ENCODE results near the gene PRDX5. TPM values are rescaled to one million over a fixed set of nuclear protein-coding genes. Genes with fewer than 3 reads are reported as not detected.
A peak's percentile ranks its signal among the peaks of the same experiment; 100 is the strongest.

The PRDX5 gene
- total and polyA plus RNA-seq, 10 of the 15 experiments (the other 5 are each of a cell fraction or from before 2014, with no cell fraction given), result 95.7 to 406 (median 240) TPM

DNA sequence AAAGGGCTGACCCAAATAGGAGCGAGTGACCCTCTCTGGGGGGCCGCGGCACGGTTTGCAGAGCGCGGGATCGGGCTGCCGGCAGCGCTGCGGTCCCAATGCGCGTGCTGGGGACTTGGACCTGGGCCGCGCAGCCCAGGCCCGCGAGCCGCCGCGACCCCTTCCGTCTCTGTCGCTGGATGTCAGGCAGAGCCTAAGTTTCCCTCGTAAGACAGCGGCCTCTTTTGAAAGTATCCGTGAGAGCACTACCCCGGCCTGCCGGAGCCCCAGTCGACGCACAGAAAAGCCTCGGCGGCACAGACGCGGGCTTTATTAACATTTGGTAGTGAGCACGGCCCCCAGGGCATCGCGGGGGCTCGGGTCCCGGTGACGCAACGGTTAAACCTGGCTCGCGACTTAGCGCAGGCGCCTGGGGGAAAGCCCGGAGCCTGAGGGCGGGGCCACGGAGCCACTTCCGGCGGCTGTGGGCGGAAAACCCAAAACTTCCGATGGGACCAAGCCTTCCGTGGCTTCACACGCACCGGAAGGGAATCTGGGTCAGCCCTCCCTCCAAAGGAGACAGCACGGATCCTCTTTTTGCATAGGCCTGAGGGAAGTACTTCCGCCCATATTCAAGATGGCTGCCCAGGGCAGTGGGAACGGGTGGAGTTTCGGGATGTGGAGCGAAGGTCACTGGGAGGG, 48.2 kb upstream of the PRDX5 start (continued):
- TF ChIP-seq NR2C2 (IDR thresholded peaks at IDR 0.05; ENCODE audit: borderline replicate concordance, control insufficient read depth, insufficient read length, low read depth) (peak; percentile 79), ZBED1 (IDR thresholded peaks at IDR 0.05; ENCODE audit: borderline replicate concordance) (peak; percentile 83), BRCA1 (IDR thresholded peaks at IDR 0.05; ENCODE audit: low read depth, low read length) (no peak), SRF (IDR thresholded peaks at IDR 0.05; ENCODE audit: low read depth in 2 of 2, low read length in 2 of 2) (peak; percentile 68 to 85), E4F1 (IDR thresholded peaks at IDR 0.05; ENCODE audit: borderline replicate concordance, partially characterized antibody) (peak; percentile 88), JUND (IDR thresholded peaks at IDR 0.05; ENCODE audit: low read depth, low read length) (no peak), POLR2A (IDR thresholded peaks at IDR 0.05; ENCODE audit: low read depth, low read length) (peak; percentile 77), BACH1 (IDR thresholded peaks at IDR 0.05; ENCODE audit: borderline replicate concordance) (peak; percentile 74; the same call in 1 of the 2 replicates), TCF7 (IDR thresholded peaks at IDR 0.05; ENCODE audit: borderline replicate concordance) (no peak), RAD21 (IDR thresholded peaks at IDR 0.05; ENCODE audit: insufficient read depth, low read depth, low read length) (no peak), NFYA (IDR thresholded peaks at IDR 0.05; ENCODE audit: borderline replicate concordance, low read depth, low read length) (no peak), ZNF622 (IDR thresholded peaks at IDR 0.05) (no peak), SMARCA5 (IDR thresholded peaks at IDR 0.05) (no peak), CHD1 (IDR thresholded peaks at IDR 0.05; ENCODE audit: low read depth, low read length) (no peak), ATF7 (IDR thresholded peaks at IDR 0.05; ENCODE audit: low read depth) (peak; percentile 83), DPF2 (IDR thresholded peaks at IDR 0.05) (peak; percentile 23; the same call in 1 of the 2 replicates), TBL1XR1 (IDR thresholded peaks at IDR 0.05; ENCODE audit: low read depth, low read length) (0 out of 2 replicates have a peak, but pooled peaks have one; percentile 39), ZNF24 (IDR thresholded peaks at IDR 0.05) (no peak), RB1 (IDR thresholded peaks at IDR 0.05; ENCODE audit: borderline replicate concordance) (0 out of 2 replicates have a peak, but pooled peaks have one; percentile 22), FOXM1 (IDR thresholded peaks at IDR 0.05; ENCODE audit: low read depth, low read length) (0 out of 2 replicates have a peak, but pooled peaks have one; percentile 13), BMI1 (IDR thresholded peaks at IDR 0.05; ENCODE audit: borderline replicate concordance) (no peak)
- TF ChIP-seq, protein P1, sequence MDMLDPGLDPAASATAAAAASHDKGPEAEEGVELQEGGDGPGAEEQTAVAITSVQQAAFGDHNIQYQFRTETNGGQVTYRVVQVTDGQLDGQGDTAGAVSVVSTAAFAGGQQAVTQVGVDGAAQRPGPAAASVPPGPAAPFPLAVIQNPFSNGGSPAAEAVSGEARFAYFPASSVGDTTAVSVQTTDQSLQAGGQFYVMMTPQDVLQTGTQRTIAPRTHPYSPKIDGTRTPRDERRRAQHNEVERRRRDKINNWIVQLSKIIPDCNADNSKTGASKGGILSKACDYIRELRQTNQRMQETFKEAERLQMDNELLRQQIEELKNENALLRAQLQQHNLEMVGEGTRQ (IDR thresholded peaks at IDR 0.05; ENCODE audit: borderline replicate concordance, low read depth, low read length), result no peak
- TF ChIP-seq, protein P2, sequence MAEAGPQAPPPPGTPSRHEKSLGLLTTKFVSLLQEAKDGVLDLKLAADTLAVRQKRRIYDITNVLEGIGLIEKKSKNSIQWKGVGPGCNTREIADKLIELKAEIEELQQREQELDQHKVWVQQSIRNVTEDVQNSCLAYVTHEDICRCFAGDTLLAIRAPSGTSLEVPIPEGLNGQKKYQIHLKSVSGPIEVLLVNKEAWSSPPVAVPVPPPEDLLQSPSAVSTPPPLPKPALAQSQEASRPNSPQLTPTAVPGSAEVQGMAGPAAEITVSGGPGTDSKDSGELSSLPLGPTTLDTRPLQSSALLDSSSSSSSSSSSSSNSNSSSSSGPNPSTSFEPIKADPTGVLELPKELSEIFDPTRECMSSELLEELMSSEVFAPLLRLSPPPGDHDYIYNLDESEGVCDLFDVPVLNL (IDR thresholded peaks at IDR 0.05; ENCODE audit: low read depth, low read length), result no peak
- TF ChIP-seq, protein P3, sequence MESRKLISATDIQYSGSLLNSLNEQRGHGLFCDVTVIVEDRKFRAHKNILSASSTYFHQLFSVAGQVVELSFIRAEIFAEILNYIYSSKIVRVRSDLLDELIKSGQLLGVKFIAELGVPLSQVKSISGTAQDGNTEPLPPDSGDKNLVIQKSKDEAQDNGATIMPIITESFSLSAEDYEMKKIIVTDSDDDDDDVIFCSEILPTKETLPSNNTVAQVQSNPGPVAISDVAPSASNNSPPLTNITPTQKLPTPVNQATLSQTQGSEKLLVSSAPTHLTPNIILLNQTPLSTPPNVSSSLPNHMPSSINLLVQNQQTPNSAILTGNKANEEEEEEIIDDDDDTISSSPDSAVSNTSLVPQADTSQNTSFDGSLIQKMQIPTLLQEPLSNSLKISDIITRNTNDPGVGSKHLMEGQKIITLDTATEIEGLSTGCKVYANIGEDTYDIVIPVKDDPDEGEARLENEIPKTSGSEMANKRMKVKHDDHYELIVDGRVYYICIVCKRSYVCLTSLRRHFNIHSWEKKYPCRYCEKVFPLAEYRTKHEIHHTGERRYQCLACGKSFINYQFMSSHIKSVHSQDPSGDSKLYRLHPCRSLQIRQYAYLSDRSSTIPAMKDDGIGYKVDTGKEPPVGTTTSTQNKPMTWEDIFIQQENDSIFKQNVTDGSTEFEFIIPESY (IDR thresholded peaks at IDR 0.05), result no peak
- TF ChIP-seq, protein P4, sequence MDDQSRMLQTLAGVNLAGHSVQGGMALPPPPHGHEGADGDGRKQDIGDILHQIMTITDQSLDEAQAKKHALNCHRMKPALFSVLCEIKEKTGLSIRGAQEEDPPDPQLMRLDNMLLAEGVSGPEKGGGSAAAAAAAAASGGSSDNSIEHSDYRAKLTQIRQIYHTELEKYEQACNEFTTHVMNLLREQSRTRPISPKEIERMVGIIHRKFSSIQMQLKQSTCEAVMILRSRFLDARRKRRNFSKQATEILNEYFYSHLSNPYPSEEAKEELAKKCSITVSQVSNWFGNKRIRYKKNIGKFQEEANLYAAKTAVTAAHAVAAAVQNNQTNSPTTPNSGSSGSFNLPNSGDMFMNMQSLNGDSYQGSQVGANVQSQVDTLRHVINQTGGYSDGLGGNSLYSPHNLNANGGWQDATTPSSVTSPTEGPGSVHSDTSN (IDR thresholded peaks at IDR 0.05; ENCODE audit: insufficient replicate concordance, low read depth, low read length), result no peak

Data from GM12878 (cell line).